Activated CD8-positive, alpha-beta T cell treated with anti-CD3 and anti-CD28 coated beads for 36 hours (primary cell): Measurements from ENCODE around the gene NKG7. TPM values are rescaled to one million over a fixed set of nuclear protein-coding genes. Genes with fewer than 3 reads are reported as not detected.

Experiments
- ATAC-seq: fragments of 200-7000 bp; cut with Tn5 transposase; one replicate; pipeline ENCODE4 v1.10.0; 2021; ENCODE audit warnings: mild to moderate bottlenecking, moderate library complexity
- CTCF ChIA-PET: fragments of 350-600 bp; sonication (Branson Sonifier 250); formaldehyde crosslinking; loops from one replicate; lab custom pipeline; 2021; ENCODE audit warnings: antibody characterized with exemption; lab: Charles Lee
- POLR2A ChIA-PET: fragments of 350-600 bp; sonication (Branson Sonifier 250); formaldehyde crosslinking; loops from one replicate; lab custom pipeline; 2021; ENCODE audit warnings: antibody characterized with exemption; lab: Charles Lee
- DNase-seq: peaks from one replicate; pipeline ENCODE4 v3.0.0-alpha.2; 2020
- H3K27ac Mint-ChIP-seq: one replicate; pipeline ENCODE4 v1.8.0; 2021; ENCODE audit warnings: mild to moderate bottlenecking, mixed read lengths
- H3K27me3 Mint-ChIP-seq: one replicate; pipeline ENCODE4 v1.8.0; 2021; ENCODE audit warnings: mixed read lengths
- H3K36me3 Mint-ChIP-seq: one replicate; pipeline ENCODE4 v1.8.0; 2021; ENCODE audit warnings: low read depth, mixed read lengths
- H3K4me1 Mint-ChIP-seq: one replicate; pipeline ENCODE4 v1.8.0; 2021; ENCODE audit warnings: low read depth, mixed read lengths
- H3K4me3 Mint-ChIP-seq: one replicate; pipeline ENCODE4 v1.8.0; 2021; ENCODE audit warnings: mild to moderate bottlenecking, moderate library complexity, mixed read lengths
- H3K9me3 Mint-ChIP-seq: one replicate; pipeline ENCODE4 v1.8.0; 2021; ENCODE audit warnings: mixed read lengths
- CTCF ChIP-seq: fragments of 200-600 bp; IDR thresholded peaks from one replicate; pipeline ENCODE4 v1.8.0; 2022; ENCODE audit warnings: antibody characterized with exemption, mild to moderate bottlenecking
- intact Hi-C: fragments of 100-400 bp; cut with micrococcal nuclease; formaldehyde crosslinking; loops from one replicate; pipeline ENCODE4 v1.10.0; 2022
- total RNA-seq, 2 experiments: library from RNA; stranded (reverse); gene quantifications; one replicate each; pipeline ENCODE4 v1.2.3, GENCODE V29; 2021

NKG7 gene
- total RNA-seq, 2 experiments from 2014 or later = 258 to 283 TPM

GRCh38 chr19:51372021-51372648 is 319 bp downstream of the NKG7 start:
- no peaks in the 10 kb centered on the region for H3K27me3 Mint-ChIP-seq
- ChIA-PET POLR2A (interaction anchor here (0.6 to 5.1 kb wide), 10 partner anchors 9 to 76 kb away, joined by 3 to 40 read pairs (median 4); partner anchors contain the start of genes C19orf84 and LIM2), CTCF (interaction anchor here (0.5 to 2.1 kb wide), 6 partner anchors 9 to 691 kb away, joined by 3 to 6 read pairs (median 4); no protein-coding TSS in a partner anchor)
- H3K9me3 Mint-ChIP-seq = peaks cover 3% of the 10 kb centered on the region
- no peak for TF ChIP-seq CTCF
- peaks cover 38% of the 10 kb centered on the region for H3K36me3 Mint-ChIP-seq
- DNase-seq (no peak), ATAC-seq (no peak)
- peak overlapping the region; percentile 98 for H3K4me3 Mint-ChIP-seq
- peaks cover 64% of the 10 kb centered on the region for H3K4me1 Mint-ChIP-seq
- H3K27ac Mint-ChIP-seq = peak overlapping the region; percentile 94
- intact Hi-C loops = loop anchor here (2.0 kb wide), 1 partner anchor 69 kb away; no protein-coding TSS in a partner anchor

GRCh38 chr19:51371186-51371690 is 1.2 kb downstream of the NKG7 start:
- no peak for TF ChIP-seq CTCF
- peaks cover 44% of the 10 kb centered on the region for H3K36me3 Mint-ChIP-seq
- POLR2A ChIA-PET = interaction anchor here (1.4 to 5.1 kb wide), 5 partner anchors 9 to 70 kb away, joined by 3 to 40 read pairs (median 4); partner anchors contain the start of gene LIM2
- no peaks in the 10 kb centered on the region for H3K27me3 Mint-ChIP-seq
- ATAC-seq (no peak), DNase-seq (no peak)
- intact Hi-C loops = no loop called here
- CTCF ChIA-PET = interaction anchor here (2.1 kb wide), 1 partner anchor 28 kb away, joined by 5 read pairs; no protein-coding TSS in a partner anchor
- H3K4me1 Mint-ChIP-seq = peaks cover 56% of the 10 kb centered on the region
- H3K4me3 Mint-ChIP-seq = peak overlapping the region; percentile 98
- H3K27ac Mint-ChIP-seq = peak overlapping the region; percentile 94
- H3K9me3 Mint-ChIP-seq = peaks cover 3% of the 10 kb centered on the region

- ATAC-seq = no peak
- H3K9me3 Mint-ChIP-seq = peaks cover 3% of the 10 kb centered on the region
- ChIA-PET POLR2A (interaction anchor here (0.6 to 5.1 kb wide), 4 partner anchors 10 to 225 kb away, joined by 3 to 40 read pairs (median 10); partner anchors contain the start of gene LIM2), CTCF (interaction anchor here (0.7 to 1.8 kb wide), 3 partner anchors 11 to 51 kb away, joined by 3 to 5 read pairs (median 4); no protein-coding TSS in a partner anchor)
- no peak for DNase-seq
- H3K4me1 Mint-ChIP-seq = peaks cover 49% of the 10 kb centered on the region
- TF ChIP-seq CTCF = no peak
- no peaks in the 10 kb centered on the region for H3K27me3 Mint-ChIP-seq
- peak overlapping the region; percentile 94 for H3K27ac Mint-ChIP-seq
- H3K4me3 Mint-ChIP-seq = peak overlapping the region; percentile 98
- peaks cover 47% of the 10 kb centered on the region for H3K36me3 Mint-ChIP-seq
- intact Hi-C loops = no loop called here
These were observed 2.2 kb downstream of the NKG7 start for GRCh38 chr19:51370230-51370629.

GRCh38 chr19:51368366-51369282 is 3.8 kb downstream of the NKG7 start, which contains the start of gene CLDND2:
CLDND2 (minus strand) TSS chr19:51369003; CDS start chr19:51368577, 426 bp downstream.
- DNase-seq (peak; percentile 72), ATAC-seq (no peak)
- intact Hi-C loops = no loop called here
- Mint-ChIP-seq H3K36me3 (peaks cover 50% of the 10 kb centered on the region), H3K4me1 (peaks cover 46% of the 10 kb centered on the region), H3K27me3 (no peaks in the 10 kb centered on the region), H3K9me3 (no peaks in the 10 kb centered on the region), H3K27ac (peak within 1 kb of the TSS; percentile 98), H3K4me3 (peak within 1 kb of the TSS; percentile 98)
- ChIA-PET CTCF (interaction anchor here (1.0 to 1.8 kb wide), 8 partner anchors 9 to 146 kb away, joined by 3 to 9 read pairs (median 4); no protein-coding TSS in a partner anchor), POLR2A (interaction anchor here (0.6 to 1.6 kb wide), 8 partner anchors 9 to 72 kb away, joined by 3 to 11 read pairs (median 4); partner anchors contain the start of genes SIGLEC10 and VSIG10L)
- TF ChIP-seq CTCF = no peak
